Right atrium auricular region (tissue), 2 donors: ENCODE data around the gene KCNA4. TPM values are rescaled to one million over a fixed set of nuclear protein-coding genes. Genes with fewer than 3 reads are reported as not detected.

Source experiments
- DNase-seq: peaks from one replicate; pipeline ENCODE4 v3.0.0-alpha.2; 2019; ENCODE audit warnings: low spot score
- H3K27ac ChIP-seq, 2 donors: fragments of 200-600 bp; sonication (generic); 1 replicate in 1 of 2; 2 replicates in 1 of 2; pipeline ENCODE4 v1.5.1; 2016 to 2019
- H3K27me3 ChIP-seq, 2 donors: fragments of 200-600 bp; sonication (generic); one replicate each; pipeline versions ENCODE4 v1.5.1 to v1.6.0; 2017 to 2019
- H3K36me3 ChIP-seq: fragments of 200-600 bp; sonication (generic); one replicate; pipeline ENCODE4 v1.5.1; 2016
- H3K4me1 ChIP-seq, 2 donors: fragments of 200-600 bp; sonication (generic); one replicate each; pipeline versions ENCODE4 v1.5.1 to v1.6.0; 2017 to 2019
- H3K4me3 ChIP-seq, 2 donors: fragments of 200-600 bp; sonication (generic); 1 replicate in 1 of 2; 2 replicates in 1 of 2; pipeline ENCODE4 v1.5.1; 2017 to 2019; ENCODE audit warnings: mild to moderate bottlenecking in 1 of 2, moderate library complexity in 1 of 2
- H3K9me3 ChIP-seq, 2 donors: fragments of 200-600 bp; sonication (generic); one replicate each; pipeline ENCODE4 v1.5.1; 2019
- total RNA-seq, 2 donors: library from RNA; depleted of rRNA; stranded (reverse); fragments of >200 nt; gene quantifications; one replicate each; pipeline ENCODE4 v1.1.0, GENCODE V29; 2016
- TF ChIP-seq, protein P1 (sequence below), 2 donors: fragments of 200-600 bp; sonication (generic); IDR thresholded peaks; one replicate each; pipeline ENCODE4 v1.5.1; 2019; ENCODE audit warnings: antibody characterized with exemption in 2 of 2

KCNA4 gene
- total RNA-seq, 2 donors from 2014 or later = 5.0 to 8.1 TPM

GRCh38 chr11:30006876-30007275 lies 10.0 kb downstream of the KCNA4 start:
- H3K4me3 ChIP-seq = no peak overlapping the region
- no peaks in the 10 kb centered on the region for H3K9me3 ChIP-seq
- no peak overlapping the region for H3K27ac ChIP-seq
- TF ChIP-seq, protein P1, sequence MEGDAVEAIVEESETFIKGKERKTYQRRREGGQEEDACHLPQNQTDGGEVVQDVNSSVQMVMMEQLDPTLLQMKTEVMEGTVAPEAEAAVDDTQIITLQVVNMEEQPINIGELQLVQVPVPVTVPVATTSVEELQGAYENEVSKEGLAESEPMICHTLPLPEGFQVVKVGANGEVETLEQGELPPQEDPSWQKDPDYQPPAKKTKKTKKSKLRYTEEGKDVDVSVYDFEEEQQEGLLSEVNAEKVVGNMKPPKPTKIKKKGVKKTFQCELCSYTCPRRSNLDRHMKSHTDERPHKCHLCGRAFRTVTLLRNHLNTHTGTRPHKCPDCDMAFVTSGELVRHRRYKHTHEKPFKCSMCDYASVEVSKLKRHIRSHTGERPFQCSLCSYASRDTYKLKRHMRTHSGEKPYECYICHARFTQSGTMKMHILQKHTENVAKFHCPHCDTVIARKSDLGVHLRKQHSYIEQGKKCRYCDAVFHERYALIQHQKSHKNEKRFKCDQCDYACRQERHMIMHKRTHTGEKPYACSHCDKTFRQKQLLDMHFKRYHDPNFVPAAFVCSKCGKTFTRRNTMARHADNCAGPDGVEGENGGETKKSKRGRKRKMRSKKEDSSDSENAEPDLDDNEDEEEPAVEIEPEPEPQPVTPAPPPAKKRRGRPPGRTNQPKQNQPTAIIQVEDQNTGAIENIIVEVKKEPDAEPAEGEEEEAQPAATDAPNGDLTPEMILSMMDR (IDR thresholded peaks at IDR 0.05) = no peak
- no peaks in the 10 kb centered on the region for H3K27me3 ChIP-seq
- no peak for DNase-seq
- H3K36me3 ChIP-seq = no peaks in the 10 kb centered on the region
- no peaks in the 10 kb centered on the region for H3K4me1 ChIP-seq

GRCh38 chr11:30002157-30002785 lies 14.6 kb downstream of the KCNA4 start:
- H3K27ac ChIP-seq = no peak overlapping the region

GRCh38 chr11:30000986-30001750 lies 15.7 kb downstream of the KCNA4 start:
- H3K36me3 ChIP-seq = no peaks in the 10 kb centered on the region
- peak overlapping the region in 1 of 2 donors; percentile 12 for H3K27ac ChIP-seq
- TF ChIP-seq, protein P1 (IDR thresholded peaks at IDR 0.05) = no peak
- H3K9me3 ChIP-seq = no peaks in the 10 kb centered on the region
- no peak for DNase-seq
- H3K27me3 ChIP-seq = no peaks in the 10 kb centered on the region
- H3K4me3 ChIP-seq = no peak overlapping the region
- peaks cover 0 to 6% of the 10 kb centered on the region in 2 donors for H3K4me1 ChIP-seq

More at GRCh38 chr11:30002157-30002785, 14.6 kb downstream of the KCNA4 start:
- Histone ChIP-seq H3K36me3 (no peaks in the 10 kb centered on the region), H3K4me3 (no peak overlapping the region), H3K9me3 (no peaks in the 10 kb centered on the region), H3K27me3 (no peaks in the 10 kb centered on the region), H3K4me1 (peaks cover 0 to 6% of the 10 kb centered on the region in 2 donors)
- DNase-seq = no peak
- TF ChIP-seq, protein P1 (IDR thresholded peaks at IDR 0.05) = no peak

DNA sequence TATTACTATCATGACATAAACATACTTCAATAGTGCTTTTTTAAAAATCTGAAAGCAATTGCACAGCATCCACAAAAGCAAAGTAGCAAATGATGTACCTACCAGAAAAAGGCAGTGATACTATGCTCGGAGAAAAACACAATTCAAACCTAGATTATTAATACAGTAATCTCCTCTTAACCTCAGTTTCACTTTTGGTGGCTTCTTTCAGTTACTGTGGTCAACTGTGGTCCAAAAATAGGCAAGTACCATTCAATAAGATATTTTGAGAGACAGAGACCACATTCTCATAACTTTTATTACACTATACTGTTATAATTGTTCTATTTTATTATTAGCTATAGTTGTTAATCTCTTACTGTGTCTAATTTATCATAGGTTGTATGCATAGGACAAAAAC lies 20.8 kb downstream of the KCNA4 start:
- Histone ChIP-seq H3K4me3 (no peak overlapping the region), H3K4me1 (no peaks in the 10 kb centered on the region), H3K27ac (no peak overlapping the region), H3K36me3 (no peaks in the 10 kb centered on the region), H3K9me3 (peaks cover 0 to 6% of the 10 kb centered on the region in 2 donors), H3K27me3 (no peaks in the 10 kb centered on the region)
- DNase-seq = no peak
- TF ChIP-seq, protein P1 (IDR thresholded peaks at IDR 0.05) = no peak

GRCh38 chr11:29989174-29989970 lies 27.5 kb downstream of the KCNA4 start:
- no peak overlapping the region for H3K4me3 ChIP-seq
- DNase-seq = no peak
- no peaks in the 10 kb centered on the region for H3K36me3 ChIP-seq
- TF ChIP-seq, protein P1 (IDR thresholded peaks at IDR 0.05) = no peak
- no peaks in the 10 kb centered on the region for H3K27me3 ChIP-seq
- H3K9me3 ChIP-seq = peaks cover 0 to 6% of the 10 kb centered on the region in 2 donors
- no peak overlapping the region for H3K27ac ChIP-seq
- peaks cover 0 to 6% of the 10 kb centered on the region in 2 donors for H3K4me1 ChIP-seq
